ENCODE measurements around the gene TPPP. TPM values are rescaled to one million over a fixed set of nuclear protein-coding genes. Genes with fewer than 3 reads are reported as not detected.

TPPP gene
- total RNA-seq, 1 experiment from 2014 or later: 1.8 TPM

GRCh38 chr5:659496-660263 lies 33.5 kb downstream of the TPPP start:
- no peaks in the 10 kb centered on the region for H3K4me1 Mint-ChIP-seq
- peaks cover 5% of the 10 kb centered on the region for H3K9me3 Mint-ChIP-seq
- ChIA-PET POLR2A (no interaction called here), CTCF (no interaction called here)
- TF ChIP-seq NFATC4 (CRISPR knock-in tag; IDR thresholded peaks at IDR 0.05) (no peak), FOXP1 (CRISPR knock-in tag; IDR thresholded peaks at IDR 0.05; ENCODE audit: borderline replicate concordance) (no peak), SMAD4 (CRISPR knock-in tag; IDR thresholded peaks at IDR 0.05) (no peak), GABPB1 (CRISPR knock-in tag; IDR thresholded peaks at IDR 0.05) (no peak), TP53 (CRISPR knock-in tag; IDR thresholded peaks at IDR 0.05) (no peak), IRF1 (CRISPR knock-in tag; IDR thresholded peaks at IDR 0.05) (no peak), RORB (CRISPR knock-in tag; IDR thresholded peaks at IDR 0.05) (no peak), CTCF (IDR thresholded peaks at IDR 0.05) (no peak), E2F5 (CRISPR knock-in tag; IDR thresholded peaks at IDR 0.05) (no peak)
- H3K27me3 Mint-ChIP-seq (ENCODE audit: low read depth): no peaks in the 10 kb centered on the region
- DNase-seq (ENCODE audit: low spot score): no peak
- no peak for ATAC-seq
- no peak overlapping the region for H3K27ac Mint-ChIP-seq
- no peak overlapping the region for H3K4me3 Mint-ChIP-seq
- H3K36me3 Mint-ChIP-seq: peaks cover 59% of the 10 kb centered on the region

- TF ChIP-seq ZBTB21 (CRISPR knock-in tag; IDR thresholded peaks at IDR 0.05; ENCODE audit: borderline replicate concordance) (no peak), ZNF138 (CRISPR knock-in tag; conservative IDR thresholded peaks at IDR 0.05) (no peak), FOXP1 (CRISPR knock-in tag; IDR thresholded peaks at IDR 0.05; ENCODE audit: borderline replicate concordance) (no peak), HMGA2 (CRISPR knock-in tag; IDR thresholded peaks at IDR 0.05) (no peak), KAT7 (CRISPR knock-in tag; IDR thresholded peaks at IDR 0.05; ENCODE audit: borderline replicate concordance) (no peak), FOXJ3 (CRISPR knock-in tag; IDR thresholded peaks at IDR 0.05; ENCODE audit: borderline replicate concordance) (no peak), TP53 (CRISPR knock-in tag; IDR thresholded peaks at IDR 0.05) (no peak), ATF6 (CRISPR knock-in tag; IDR thresholded peaks at IDR 0.05) (no peak)
- Mint-ChIP-seq H3K4me1 (no peaks in the 10 kb centered on the region), H3K27me3 (ENCODE audit: low read depth) (no peaks in the 10 kb centered on the region), H3K4me3 (no peak overlapping the region), H3K27ac (no peak overlapping the region), H3K36me3 (peaks cover 75% of the 10 kb centered on the region), H3K9me3 (peaks cover 19% of the 10 kb centered on the region)
- DNase-seq (ENCODE audit: low spot score): no peak
- ChIA-PET CTCF (interaction anchor here (2.0 kb wide), 1 partner anchor 11 kb away, joined by 5 read pairs; no protein-coding TSS in a partner anchor), POLR2A (interaction anchor here (0.6 kb wide), 1 partner anchor 102 kb away, joined by 3 read pairs; no protein-coding TSS in a partner anchor)
- no peak for ATAC-seq
Measured at GRCh38 chr5:658103-658502, 35.0 kb downstream of the TPPP start.

GRCh38 chr5:657570-657969 lies 35.6 kb downstream of the TPPP start:
- ATAC-seq: no peak
- no peak for DNase-seq (ENCODE audit: low spot score)
- POLR2A ChIA-PET: no interaction called here
- Mint-ChIP-seq H3K4me3 (no peak overlapping the region), H3K4me1 (no peaks in the 10 kb centered on the region), H3K27ac (no peak overlapping the region), H3K36me3 (peaks cover 80% of the 10 kb centered on the region), H3K9me3 (peaks cover 19% of the 10 kb centered on the region), H3K27me3 (ENCODE audit: low read depth) (no peaks in the 10 kb centered on the region)
- TF ChIP-seq JAZF1 (CRISPR knock-in tag; IDR thresholded peaks at IDR 0.05) (no peak), ZNF232 (CRISPR knock-in tag; IDR thresholded peaks at IDR 0.05) (no peak), GTF2I (CRISPR knock-in tag; conservative IDR thresholded peaks at IDR 0.05) (no peak), NR2C2 (CRISPR knock-in tag; IDR thresholded peaks at IDR 0.05) (no peak), ATF1 (CRISPR knock-in tag; IDR thresholded peaks at IDR 0.05) (no peak), ZNF281 (CRISPR knock-in tag; IDR thresholded peaks at IDR 0.05) (no peak), ZNF423 (CRISPR knock-in tag; IDR thresholded peaks at IDR 0.05) (no peak), ZNF219 (CRISPR knock-in tag; IDR thresholded peaks at IDR 0.05; ENCODE audit: borderline replicate concordance) (no peak)
- CTCF ChIA-PET: interaction anchor here (2.0 kb wide), 1 partner anchor 12 kb away, joined by 5 read pairs; no protein-coding TSS in a partner anchor
